Smooth muscle cell of the brain vasculature (primary cell): Measurements from ENCODE around the gene WDR54.

ENCODE experiments used
- DNase-seq: peaks from one replicate; pipeline ENCODE4 v3.0.0-alpha.2; 2012; ENCODE audit warnings: low read depth, low spot score

WDR54 gene

GRCh38 chr2:74421221-74421870 is at the start of gene WDR54, which contains the start of gene C2orf81:
Gene WDR54, plus strand, starts transcription at chr2:74421730. Its CDS starts 424 bp downstream, at chr2:74422154.
Gene C2orf81, minus strand, starts transcription at chr2:74421619. Its CDS starts 59 bp downstream, at chr2:74421560.
- no peak for DNase-seq

GRCh38 chr2:74372674-74373073 is 48.9 kb upstream of the WDR54 start:
- no peak for DNase-seq

GRCh38 chr2:74373221-74373676 is 48.3 kb upstream of the WDR54 start:
- DNase-seq: no peak

GRCh38 chr2:74373985-74374384 is 47.5 kb upstream of the WDR54 start:
- DNase-seq: no peak

GRCh38 chr2:74374509-74375205 is 46.9 kb upstream of the WDR54 start:
- no peak for DNase-seq

GRCh38 chr2:74375838-74376237 is 45.7 kb upstream of the WDR54 start:
- no peak for DNase-seq

- no peak for DNase-seq
Measured at GRCh38 chr2:74378007-74378406, 43.5 kb upstream of the WDR54 start.

- DNase-seq: no peak
Measured at GRCh38 chr2:74379851-74380789, 41.4 kb upstream of the WDR54 start, which contains the start of gene DCTN1. Gene DCTN1, minus strand, starts transcription at chr2:74380311. Its CDS starts 274 bp downstream, at chr2:74380037.

- DNase-seq: no peak
Measured at GRCh38 chr2:74381751-74382150, 39.8 kb upstream of the WDR54 start.

GRCh38 chr2:74383254-74383653 is 38.3 kb upstream of the WDR54 start:
- peak; percentile 43 for DNase-seq

- DNase-seq: no peak
Measured at GRCh38 chr2:74384051-74384450, 37.5 kb upstream of the WDR54 start.

GRCh38 chr2:74385396-74385795 is 36.1 kb upstream of the WDR54 start:
- no peak for DNase-seq

GRCh38 chr2:74387346-74387745 is 34.2 kb upstream of the WDR54 start:
- DNase-seq: no peak

- DNase-seq: no peak
Measured at GRCh38 chr2:74390606-74391005, 30.9 kb upstream of the WDR54 start.

GRCh38 chr2:74391209-74391579 is 30.3 kb upstream of the WDR54 start:
- DNase-seq: no peak

GRCh38 chr2:74391580-74392448 is 29.7 kb upstream of the WDR54 start:
- DNase-seq: peak; percentile 88

- DNase-seq: no peak
Measured at GRCh38 chr2:74392449-74392743, 29.1 kb upstream of the WDR54 start.

- no peak for DNase-seq
Measured at GRCh38 chr2:74393525-74393924, 28.0 kb upstream of the WDR54 start.

- no peak for DNase-seq
Measured at GRCh38 chr2:74396149-74396548, 25.4 kb upstream of the WDR54 start.

- DNase-seq: no peak
Measured at GRCh38 chr2:74399785-74400184, 21.7 kb upstream of the WDR54 start.

- no peak for DNase-seq
Measured at GRCh38 chr2:74401891-74402290, 19.6 kb upstream of the WDR54 start.
